Thyroid gland (tissue), 4 donors: ENCODE data around the gene CAV3.

ENCODE experiments used
- CTCF ChIP-seq, 6 experiments: fragments of 200-600 bp in 3 of 6; fragments of 450-650 bp in 3 of 6; sonication (generic) in 3 of 6; IDR thresholded peaks; one replicate each; pipeline ENCODE4 v1.5.1; 2016 to 2019; ENCODE audit warnings: antibody characterized with exemption in 6 of 6, mild to moderate bottlenecking in 2 of 6, inconsistent platforms in 1 of 6, moderate library complexity in 1 of 6
- POLR2A ChIP-seq, 2 donors: fragments of 450-650 bp; IDR thresholded peaks; one replicate each; pipeline ENCODE4 v1.6.1; 2017; ENCODE audit warnings: antibody characterized with exemption in 2 of 2, mild to moderate bottlenecking in 2 of 2, moderate library complexity in 1 of 2

- TF ChIP-seq CTCF (IDR thresholded peaks at IDR 0.05) (no peak), POLR2A (IDR thresholded peaks at IDR 0.05) (no peak)
Observed at GRCh38 chr3:8761866-8762265, 28.3 kb downstream of the CAV3 start.
